K562 (cell line): ENCODE results near the gene MTPN. TPM values are rescaled to one million over a fixed set of nuclear protein-coding genes. Genes with fewer than 3 reads are reported as not detected.

ENCODE experiments used
- CHD7 ChIP-seq: fragments of 200-600 bp; sonication (generic); IDR thresholded peaks from one replicate; pipeline ENCODE4 v1.6.1; 2012; ENCODE audit warnings: mild to moderate bottlenecking, low read depth, low read length, inconsistent platforms
- E2F5 ChIP-seq: sonication (generic); formaldehyde crosslinking; IDR thresholded peaks from 2 replicates; pipeline ENCODE4 v1.8.0; 2022; ENCODE audit warnings: mild to moderate bottlenecking, missing genetic modification reagents
- MAFG ChIP-seq: fragments of 450-650 bp; conservative IDR thresholded peaks from 2 replicates; pipeline ENCODE4 v1.6.1; 2016; ENCODE audit warnings: missing genetic modification characterization, missing compliant biosample characterization
- NR4A1 ChIP-seq, 2 experiments: fragments of 250-450 bp in 1 of 2; fragments of 450-650 bp in 1 of 2; sonication (Bioruptor Pico) in 1 of 2; IDR thresholded peaks; 2 replicates each; pipeline versions ENCODE4 v1.4.0 to v1.6.1; 2016 to 2020; ENCODE audit warnings: mild to moderate bottlenecking in 2 of 2, missing compliant biosample characterization in 1 of 2, missing genetic modification characterization in 1 of 2, moderate library complexity in 1 of 2
- RHOXF2B ChIP-seq: fragments of 250-450 bp; sonication (Bioruptor Pico); conservative IDR thresholded peaks from 2 replicates; pipeline ENCODE4 v1.5.1; 2021
- TARDBP ChIP-seq: fragments of 450-650 bp; IDR thresholded peaks from 2 replicates; pipeline ENCODE4 v1.6.1; 2016
- ZBTB11 ChIP-seq, 3 experiments: fragments of 200-800 bp in 1 of 3; fragments of 250-450 bp in 1 of 3; fragments of 450-650 bp in 1 of 3; sonication (Bioruptor Pico) in 1 of 3; sonication (Bioruptor generic) in 1 of 3; formaldehyde crosslinking in 1 of 3; IDR thresholded peaks; 2 replicates each; pipeline versions ENCODE4 v1.6.1 to v1.8.0; 2016 to 2022; ENCODE audit warnings: mild to moderate bottlenecking in 2 of 3, missing genetic modification characterization in 2 of 3, missing compliant biosample characterization in 1 of 3, moderate library complexity in 1 of 3
- ZNF551 ChIP-seq: fragments of 250-450 bp; sonication (Bioruptor Pico); IDR thresholded peaks from 2 replicates; pipeline ENCODE4 v1.5.0; 2021; ENCODE audit warnings: mild to moderate bottlenecking, moderate library complexity
- polyA plus RNA-seq, 8 experiments: library from polyadenylated mRNA; depleted of rRNA in 4 of 8; stranded (reverse) in 5 of 8; unstranded in 3 of 8; fragments of >200 nt; fragmentation: Nextera tagmentation in 2 of 8; fragmentation: Illumina TruSeq in 1 of 8; extraction: Ambion mirVana in 2 of 8; extraction: Trizol in 1 of 8; gene quantifications; 2 replicates each; pipeline versions ENCODE4 v1.2.1 to v1.2.3, GENCODE V29; 2011 to 2014; ENCODE audit warnings: inconsistent platforms in 1 of 8, missing spikeins in 1 of 8
- total RNA-seq, 7 experiments: library from RNA; depleted of rRNA in 6 of 7; stranded (reverse); fragments of >200 nt in 6 of 7; fragmentation: Illumina TruSeq in 2 of 7; extraction: Trizol in 2 of 7; gene quantifications; 2 replicates each; pipeline versions ENCODE4 v1.2.1 to v1.2.3, GENCODE V29; 2011 to 2021; ENCODE audit warnings: low replicate concordance in 1 of 7
- TF ChIP-seq, protein P1 (sequence below), 2 experiments: fragments of 450-650 bp; conservative IDR thresholded peaks; 2 replicates each; pipeline ENCODE4 v1.6.1; 2017; ENCODE audit warnings: mild to moderate bottlenecking in 2 of 2, moderate library complexity in 2 of 2

MTPN gene
- total and polyA plus RNA-seq, 9 of the 15 experiments (the other 6 are each of a cell fraction or from before 2014, with no cell fraction given), result 68.5 to 261 (median 156) TPM

GRCh38 chr7:135964791-135965190 is 12.4 kb downstream of the MTPN start (continued):
- no peak for TF ChIP-seq CHD7
- TF ChIP-seq E2F5, result no peak
- TF ChIP-seq RHOXF2B (CRISPR knock-in tag), result no peak
- 0 out of 6 replicates have a peak, but pooled peaks of 1 of the 3 experiments have one; percentile 18 for TF ChIP-seq ZBTB11 (CRISPR knock-in tag; IDR thresholded peaks at IDR 0.05)
- TF ChIP-seq MAFG (tag), result peak; percentile 36; the same call in 1 of the 2 replicates
- TF ChIP-seq ZNF551 (CRISPR knock-in tag), result no peak
- no peak for TF ChIP-seq TARDBP
- TF ChIP-seq NR4A1 (CRISPR knock-in tag; IDR thresholded peaks at IDR 0.05), result no peak
- no peak for TF ChIP-seq NR4A1 (tag; IDR thresholded peaks at IDR 0.05)
- TF ChIP-seq, protein P1, sequence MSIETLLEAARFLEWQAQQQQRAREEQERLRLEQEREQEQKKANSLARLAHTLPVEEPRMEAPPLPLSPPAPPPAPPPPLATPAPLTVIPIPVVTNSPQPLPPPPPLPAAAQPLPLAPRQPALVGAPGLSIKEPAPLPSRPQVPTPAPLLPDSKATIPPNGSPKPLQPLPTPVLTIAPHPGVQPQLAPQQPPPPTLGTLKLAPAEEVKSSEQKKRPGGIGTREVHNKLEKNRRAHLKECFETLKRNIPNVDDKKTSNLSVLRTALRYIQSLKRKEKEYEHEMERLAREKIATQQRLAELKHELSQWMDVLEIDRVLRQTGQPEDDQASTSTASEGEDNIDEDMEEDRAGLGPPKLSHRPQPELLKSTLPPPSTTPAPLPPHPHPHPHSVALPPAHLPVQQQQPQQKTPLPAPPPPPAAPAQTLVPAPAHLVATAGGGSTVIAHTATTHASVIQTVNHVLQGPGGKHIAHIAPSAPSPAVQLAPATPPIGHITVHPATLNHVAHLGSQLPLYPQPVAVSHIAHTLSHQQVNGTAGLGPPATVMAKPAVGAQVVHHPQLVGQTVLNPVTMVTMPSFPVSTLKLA (conservative IDR thresholded peaks at IDR 0.05), result no peak
